DOHH2 (cell line): ENCODE results near the gene EHMT1.

Experiments used
- CTCF ChIP-seq: fragments of 200-600 bp; sonication (generic); IDR thresholded peaks from one replicate; pipeline ENCODE4 v1.5.1; 2014; ENCODE audit warnings: antibody characterized with exemption, mild to moderate bottlenecking, low read depth, low read length; ENCODE audit not compliant: poor library complexity, severe bottlenecking
- EZH2phosphoT487 ChIP-seq: fragments of 200-600 bp; sonication (generic); IDR thresholded peaks from 2 replicates; pipeline ENCODE4 v1.6.1; 2017; ENCODE audit warnings: borderline replicate concordance, mild to moderate bottlenecking, antibody characterized with exemption, low read length, moderate library complexity, mixed read lengths

GRCh38 chr9:137705443-137705863, 86.6 kb downstream of the EHMT1 start:
- no peak for TF ChIP-seq CTCF
- no peak for TF ChIP-seq EZH2phosphoT487
